ENCODE data around the gene MESP1. TPM values are rescaled to one million over a fixed set of nuclear protein-coding genes. Genes with fewer than 3 reads are reported as not detected.
A peak's percentile ranks its signal among the peaks of the same experiment; 100 is the strongest.

MESP1 gene
- total and polyA plus RNA-seq, 2 of the 13 experiments (the other 11 are each of a cell fraction or from before 2014, with no cell fraction given): not detected

GRCh38 chr15:89785774-89786140 lies 34.7 kb upstream of the MESP1 start:
- Histone ChIP-seq H3K4me1 (ENCODE audit: insufficient read depth, low read length) (peaks cover 57% of the 10 kb centered on the region), H4K20me1 (ENCODE audit: insufficient read depth, low read length) (no peaks in the 10 kb centered on the region; the same call in 1 of the 2 replicates), H2AFZ (ENCODE audit: low read length) (no peak overlapping the region), H3K27me3 (ENCODE audit: control insufficient read depth in 1 of 2, insufficient read depth in 2 of 2, low read length in 2 of 2) (no peaks in the 10 kb centered on the region), H3K36me3 (replicated peaks in 1 of 2; ENCODE audit: control insufficient read depth in 1 of 2, insufficient read depth in 2 of 2, low read length in 2 of 2) (peaks cover 9 to 39% of the 10 kb centered on the region in 2 experiments), H3K9ac (ENCODE audit: insufficient read depth, low read depth, low read length) (no peak overlapping the region), H3K4me3 (replicated peaks in 1 of 3; ENCODE audit: insufficient read depth in 1 of 3, low read depth in 2 of 3, low read length in 3 of 3) (no peak overlapping the region), H3K9me3 (ENCODE audit: low read length) (no peaks in the 10 kb centered on the region), H3K79me2 (ENCODE audit: insufficient read depth, low read length) (no peaks in the 10 kb centered on the region), H3K4me2 (ENCODE audit: low read depth, low read length) (no peak overlapping the region), H3K27ac (ENCODE audit: extremely low read length, insufficient read depth, low read length) (peak overlapping the region; percentile 34)
- ATAC-seq (no peak), DNase-seq (ENCODE audit: low spot score) (no peak), FAIRE-seq (no peak)
- in situ Hi-C loops (cut with HindIII; ENCODE audit: extremely low pct_ligation_motif_present, low pct_unique_long_range_greater_than_20kb) (no loop called here), intact Hi-C loops (cut with micrococcal nuclease; ENCODE audit: unreplicated experiment) (no loop called here)
- POLR2A ChIA-PET: interaction anchor here (1.5 to 2.1 kb wide), 2 partner anchors 9 to 21 kb away, joined by 5 to 6 read pairs; no protein-coding TSS in a partner anchor
- no TSS peak for BruUV-seq (replicated peaks)
- TF ChIP-seq KAT8 (CRISPR knock-in tag; IDR thresholded peaks at IDR 0.05) (0 out of 2 replicates have a peak, but pooled peaks have one; percentile 4), NKX3-1 (CRISPR knock-in tag; IDR thresholded peaks at IDR 0.05) (no peak), HNF4G (IDR thresholded peaks at IDR 0.05; ENCODE audit: borderline replicate concordance, low read depth, low read length) (no peak), HNF4G (CRISPR knock-in tag; IDR thresholded peaks at IDR 0.05; ENCODE audit: borderline replicate concordance, low read depth) (no peak), ZSCAN5A (CRISPR knock-in tag; IDR thresholded peaks at IDR 0.05; ENCODE audit: borderline replicate concordance) (no peak), SIX1 (CRISPR knock-in tag; IDR thresholded peaks at IDR 0.05; ENCODE audit: borderline replicate concordance) (0 out of 2 replicates have a peak, but pooled peaks have one; percentile 4), ZNF367 (CRISPR knock-in tag; IDR thresholded peaks at IDR 0.05; ENCODE audit: borderline replicate concordance) (no peak), TAF1 (CRISPR knock-in tag; IDR thresholded peaks at IDR 0.05) (no peak), PHB2 (IDR thresholded peaks at IDR 0.05; ENCODE audit: partially characterized antibody) (no peak), DPF2 (CRISPR knock-in tag; IDR thresholded peaks at IDR 0.05; ENCODE audit: borderline replicate concordance, low read depth) (0 out of 2 replicates have a peak, but pooled peaks have one; percentile 1)
- TF ChIP-seq, protein P1, sequence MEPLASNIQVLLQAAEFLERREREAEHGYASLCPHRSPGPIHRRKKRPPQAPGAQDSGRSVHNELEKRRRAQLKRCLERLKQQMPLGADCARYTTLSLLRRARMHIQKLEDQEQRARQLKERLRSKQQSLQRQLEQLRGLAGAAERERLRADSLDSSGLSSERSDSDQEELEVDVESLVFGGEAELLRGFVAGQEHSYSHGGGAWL (CRISPR knock-in tag; IDR thresholded peaks at IDR 0.05): no peak
- CTCF ChIA-PET (ENCODE audit: low intra/inter-chr PET ratio, low total read pairs): no interaction called here

Measured in HepG2 (cell line).